ENCODE measurements around the gene EMX1.

DNA sequence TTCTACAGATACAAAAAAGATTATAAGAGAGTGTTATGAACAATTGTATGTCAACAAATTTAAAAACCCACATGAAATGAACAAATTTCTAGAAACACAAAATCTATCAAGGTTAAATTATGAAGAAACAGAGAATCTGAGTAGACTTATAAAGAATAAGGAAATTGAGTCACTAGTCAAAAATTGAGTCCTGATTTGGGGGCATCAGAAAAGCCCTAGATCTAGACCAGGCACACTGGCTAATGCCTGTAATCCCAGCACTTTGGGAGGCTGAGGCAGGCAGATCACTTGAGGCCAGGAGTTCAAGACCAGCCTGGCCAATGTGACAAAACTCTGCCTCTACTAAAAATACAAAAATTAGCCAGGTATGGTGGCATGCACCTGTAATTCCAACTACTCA is 45.4 kb upstream of the EMX1 start:
- TF ChIP-seq POLR2A (IDR thresholded peaks at IDR 0.05; ENCODE audit: low read depth), result no peak
- TF ChIP-seq, protein P1, sequence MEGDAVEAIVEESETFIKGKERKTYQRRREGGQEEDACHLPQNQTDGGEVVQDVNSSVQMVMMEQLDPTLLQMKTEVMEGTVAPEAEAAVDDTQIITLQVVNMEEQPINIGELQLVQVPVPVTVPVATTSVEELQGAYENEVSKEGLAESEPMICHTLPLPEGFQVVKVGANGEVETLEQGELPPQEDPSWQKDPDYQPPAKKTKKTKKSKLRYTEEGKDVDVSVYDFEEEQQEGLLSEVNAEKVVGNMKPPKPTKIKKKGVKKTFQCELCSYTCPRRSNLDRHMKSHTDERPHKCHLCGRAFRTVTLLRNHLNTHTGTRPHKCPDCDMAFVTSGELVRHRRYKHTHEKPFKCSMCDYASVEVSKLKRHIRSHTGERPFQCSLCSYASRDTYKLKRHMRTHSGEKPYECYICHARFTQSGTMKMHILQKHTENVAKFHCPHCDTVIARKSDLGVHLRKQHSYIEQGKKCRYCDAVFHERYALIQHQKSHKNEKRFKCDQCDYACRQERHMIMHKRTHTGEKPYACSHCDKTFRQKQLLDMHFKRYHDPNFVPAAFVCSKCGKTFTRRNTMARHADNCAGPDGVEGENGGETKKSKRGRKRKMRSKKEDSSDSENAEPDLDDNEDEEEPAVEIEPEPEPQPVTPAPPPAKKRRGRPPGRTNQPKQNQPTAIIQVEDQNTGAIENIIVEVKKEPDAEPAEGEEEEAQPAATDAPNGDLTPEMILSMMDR (IDR thresholded peaks at IDR 0.05), result no peak
- TF ChIP-seq POLR2AphosphoS5 (IDR thresholded peaks at IDR 0.05), result no peak
- no peak for TF ChIP-seq EP300 (IDR thresholded peaks at IDR 0.05)

Measured in esophagus muscularis mucosa (tissue), 4 donors.